T-helper 22 cell (primary cell): ENCODE data around the gene RAB33A.
"Not testable (repeated sequence)": the region's sequence is repeated elsewhere in the genome, so short reads cannot be mapped to it uniquely, and the experiment has no call there.

Source experiments
- DNase-seq: peaks from one replicate; pipeline ENCODE4 v3.0.0-alpha.2; 2020; ENCODE audit warnings: low read depth

The RAB33A gene

DNA sequence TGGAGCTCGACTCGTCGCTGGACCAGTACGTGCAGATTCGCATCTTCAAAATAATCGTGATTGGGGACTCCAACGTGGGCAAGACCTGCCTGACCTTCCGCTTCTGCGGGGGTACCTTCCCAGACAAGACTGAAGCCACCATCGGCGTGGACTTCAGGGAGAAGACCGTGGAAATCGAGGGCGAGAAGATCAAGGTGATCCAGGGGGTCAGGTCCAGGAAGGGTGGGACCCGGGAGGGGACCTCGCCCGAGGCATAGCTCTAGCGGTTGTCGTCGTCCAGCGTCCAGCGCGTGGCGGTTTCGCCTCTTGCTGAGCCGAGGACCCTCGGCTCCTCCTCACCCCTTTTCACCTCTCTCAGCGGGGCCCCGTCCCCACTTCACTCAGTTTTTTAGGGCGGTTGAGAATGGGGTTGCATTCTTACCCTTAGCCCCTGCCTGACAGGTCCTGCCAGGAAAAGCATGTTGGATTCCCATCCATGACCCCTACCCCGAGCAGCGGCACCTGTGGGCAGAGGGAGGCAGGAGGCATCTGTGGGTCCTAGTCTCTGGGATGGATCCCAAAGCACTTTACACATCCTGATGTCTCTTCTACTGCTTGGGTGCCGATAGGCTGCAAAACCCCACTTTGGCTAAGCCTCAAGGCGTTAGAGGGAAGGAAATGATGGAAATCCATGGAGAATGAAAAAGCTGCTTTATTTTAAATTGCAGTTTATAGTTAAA, 524 bp downstream of the RAB33A start:
- no peak for DNase-seq

DNA sequence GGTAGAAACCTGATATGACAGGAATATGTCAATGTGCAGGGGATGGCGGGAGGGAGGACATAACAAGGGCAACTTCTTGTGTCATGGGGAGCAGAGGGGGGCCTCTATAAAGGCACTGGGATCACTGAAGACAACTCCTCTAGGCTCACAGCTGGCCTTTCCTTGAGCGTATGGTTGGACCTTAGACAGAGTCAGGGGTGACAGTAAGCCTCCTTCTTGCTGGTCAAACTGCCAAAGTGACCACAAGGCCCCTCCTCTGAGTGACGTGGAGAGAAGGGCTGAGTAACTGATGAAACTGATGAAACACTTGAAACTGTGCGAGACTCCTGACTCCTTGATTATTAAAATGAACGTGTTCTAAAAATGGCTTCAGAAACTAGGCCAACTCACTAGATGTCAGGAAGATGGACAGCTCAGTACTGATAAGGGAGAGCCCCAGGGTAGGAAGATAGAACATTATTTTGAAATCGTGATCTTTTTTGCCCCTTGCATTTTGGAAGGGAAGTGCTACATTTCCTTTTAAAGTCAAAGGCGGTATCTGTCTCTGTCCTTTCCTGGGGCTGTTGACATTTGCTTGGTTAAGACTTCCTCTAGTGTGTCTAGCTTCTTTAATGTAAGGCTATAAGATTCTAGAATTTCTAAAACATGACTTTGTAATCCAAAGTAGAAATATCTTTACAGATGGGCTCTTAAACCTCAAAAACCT, 1.6 kb downstream of the RAB33A start:
- no peak for DNase-seq

DNA sequence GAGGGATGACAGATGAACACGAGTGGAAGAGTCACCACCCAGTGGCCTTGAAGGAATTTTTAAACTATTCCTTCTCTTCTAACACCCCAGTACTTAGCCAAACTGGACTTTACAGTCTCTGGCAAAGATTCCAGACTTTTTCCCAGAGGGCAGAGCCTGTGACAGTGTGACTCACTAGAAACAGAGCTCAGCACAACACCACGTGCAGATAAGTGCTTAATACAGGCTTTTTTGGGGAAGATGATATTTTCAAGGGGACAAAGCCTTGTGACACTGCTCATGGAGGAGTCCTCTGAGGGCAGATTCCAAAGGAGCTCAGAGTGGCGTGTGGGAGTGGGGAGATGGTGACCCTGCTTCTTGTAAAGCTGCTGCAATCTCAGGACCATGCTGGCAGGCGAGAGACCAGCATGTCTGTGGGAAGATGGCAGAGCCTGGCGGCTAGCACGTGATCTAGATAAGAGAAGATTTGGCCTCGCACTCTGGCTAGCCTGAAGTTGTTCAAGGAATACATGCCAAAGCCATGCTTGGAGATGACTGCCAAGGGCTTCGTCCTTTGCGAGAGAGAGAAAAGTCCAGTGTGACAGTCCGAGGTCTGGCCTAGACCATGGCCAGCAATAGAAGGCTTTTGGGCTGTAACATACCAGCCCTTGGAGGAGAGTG, 2.4 kb downstream of the RAB33A start:
- DNase-seq, result no peak

DNA sequence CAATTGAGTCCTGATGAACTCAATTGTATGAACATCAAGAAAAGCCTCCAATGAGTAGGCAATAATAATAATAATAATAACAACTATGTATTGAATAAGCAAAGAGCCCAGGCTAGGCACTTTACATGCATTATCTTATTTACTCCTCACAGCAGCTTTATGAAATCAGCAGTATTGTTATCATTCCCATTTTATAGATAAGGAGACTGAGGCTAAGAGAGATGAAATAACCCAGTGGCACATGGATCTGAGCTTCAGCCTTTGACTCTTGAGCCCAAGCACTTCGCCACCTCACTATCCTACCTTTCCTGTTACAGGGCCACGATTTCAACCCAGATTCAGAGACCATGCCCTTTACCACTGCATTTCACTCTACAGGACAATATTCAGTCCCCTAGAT, 3.2 kb downstream of the RAB33A start:
- no peak for DNase-seq

DNA sequence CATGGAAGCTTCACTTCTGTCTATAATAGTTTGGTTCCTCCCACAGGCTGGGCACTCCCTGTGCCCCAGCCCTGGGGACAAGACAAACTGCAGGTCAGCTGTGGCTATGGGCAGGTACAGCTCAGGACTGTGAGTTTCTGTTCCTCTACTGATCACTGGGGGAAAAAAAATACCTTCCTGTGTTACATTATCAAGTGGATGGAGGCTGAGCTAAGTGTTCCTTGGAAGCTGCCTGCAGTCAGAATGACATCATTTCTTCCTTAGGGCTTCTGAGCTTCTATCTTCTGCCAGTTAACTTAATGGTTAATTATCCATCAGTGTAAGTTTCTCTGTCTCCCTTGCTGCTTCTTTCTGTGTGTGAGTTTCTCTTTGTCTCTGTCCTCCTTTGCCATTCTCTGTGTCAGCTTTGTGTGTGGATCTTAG, 4.6 kb downstream of the RAB33A start:
- no peak for DNase-seq

DNA sequence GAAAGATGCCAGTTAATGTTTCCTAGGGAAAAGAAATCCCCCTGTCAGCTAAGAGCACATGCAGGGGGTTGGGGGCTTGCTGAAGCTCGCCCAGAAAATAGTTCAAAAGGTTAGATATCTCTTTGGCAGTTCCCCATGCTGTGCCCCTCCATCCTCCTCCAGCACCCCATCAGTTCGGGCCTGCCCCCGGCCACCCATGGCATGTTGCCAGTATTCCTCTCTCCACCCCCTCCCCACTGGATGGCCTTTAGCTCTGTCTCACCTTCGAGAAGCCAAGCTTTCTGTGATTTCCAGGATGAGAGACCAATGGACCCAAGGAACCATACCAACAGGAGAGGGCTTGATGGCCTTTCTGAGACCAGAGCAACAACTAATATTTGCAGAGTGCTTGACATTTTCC, 5.2 kb downstream of the RAB33A start:
- no peak for DNase-seq

DNA sequence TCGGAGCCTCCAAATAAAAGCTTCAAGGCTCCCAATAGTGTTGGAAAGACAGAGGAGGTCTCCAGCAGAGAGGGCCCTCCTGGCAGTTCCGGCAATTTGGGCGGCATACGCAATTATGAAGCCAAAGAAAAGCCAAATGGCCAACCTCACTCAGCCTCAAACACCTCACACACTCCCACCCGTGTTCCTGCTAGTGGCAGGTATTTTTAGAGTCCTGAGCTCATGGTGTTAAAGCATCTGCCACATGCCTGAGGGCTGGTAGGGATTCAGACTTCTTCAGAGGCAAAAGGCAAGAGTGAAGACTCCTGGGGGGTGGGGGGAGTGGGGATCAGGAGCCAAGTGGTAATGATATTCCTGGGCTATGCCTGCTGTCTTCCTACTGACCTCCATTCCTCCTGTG, 7.4 kb downstream of the RAB33A start:
- DNase-seq, result no peak

DNA sequence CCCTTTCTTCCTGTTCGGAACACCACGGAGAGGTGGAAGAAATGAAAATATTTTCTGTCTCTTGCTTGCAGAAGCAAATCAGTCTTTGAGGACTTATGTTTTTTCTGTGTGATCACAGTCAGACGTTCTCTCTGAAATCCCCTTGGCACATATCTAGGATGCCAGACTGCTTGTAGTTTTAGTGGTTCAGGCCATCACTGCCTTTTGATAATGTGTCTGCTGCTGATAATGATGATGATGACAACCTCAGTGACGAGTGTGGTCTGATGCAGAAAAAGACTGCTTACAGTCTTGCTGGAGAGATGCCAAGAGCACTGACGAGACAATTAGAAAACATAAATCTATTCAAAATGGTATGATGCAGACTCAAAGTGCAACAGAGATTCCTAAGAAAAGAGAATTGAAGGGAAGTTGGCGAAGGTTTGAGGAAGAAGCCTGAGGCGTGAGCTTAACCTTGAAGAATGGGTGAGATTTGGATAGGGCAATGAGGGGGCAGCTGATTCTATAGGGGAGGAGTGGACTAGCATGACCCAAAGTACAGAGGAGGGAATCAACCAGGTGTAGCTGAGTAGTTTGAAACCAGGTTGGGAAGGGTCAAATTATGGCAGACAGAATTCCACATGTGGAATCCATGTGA, 7.9 kb downstream of the RAB33A start:
- no peak for DNase-seq

DNA sequence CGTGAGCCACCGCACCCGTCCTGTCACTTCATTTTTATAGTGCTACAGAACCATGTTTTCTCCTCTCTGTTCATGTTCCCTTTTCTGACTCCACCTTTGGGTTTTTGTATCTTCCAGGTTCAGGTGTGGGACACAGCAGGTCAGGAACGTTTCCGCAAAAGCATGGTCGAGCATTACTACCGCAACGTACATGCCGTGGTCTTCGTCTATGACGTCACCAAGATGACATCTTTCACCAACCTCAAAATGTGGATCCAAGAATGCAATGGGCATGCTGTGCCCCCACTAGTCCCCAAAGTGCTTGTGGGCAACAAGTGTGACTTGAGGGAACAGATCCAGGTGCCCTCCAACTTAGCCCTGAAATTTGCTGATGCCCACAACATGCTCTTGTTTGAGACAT, 12.4 kb downstream of the RAB33A start:
- DNase-seq, result no peak

DNA sequence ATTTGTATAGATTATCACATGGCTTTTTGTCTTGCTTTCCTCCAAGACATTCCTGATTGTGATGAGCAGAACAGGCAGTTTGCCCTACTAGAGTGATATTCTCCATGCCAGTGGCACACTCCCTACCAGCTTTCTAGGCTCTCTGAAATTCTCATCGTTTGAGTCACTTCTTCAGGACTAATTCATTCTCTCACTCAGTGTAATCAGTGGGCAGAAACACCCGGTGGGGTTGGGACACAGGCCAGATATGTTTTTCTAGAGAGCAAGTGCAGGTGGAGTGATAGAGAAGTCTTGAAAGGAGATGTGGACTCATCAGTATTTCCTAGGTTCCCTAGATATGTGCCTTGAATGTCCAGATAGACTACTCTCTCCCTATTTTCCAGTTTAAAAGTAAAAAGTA, 13.1 kb downstream of the RAB33A start:
- DNase-seq, result no peak

DNA sequence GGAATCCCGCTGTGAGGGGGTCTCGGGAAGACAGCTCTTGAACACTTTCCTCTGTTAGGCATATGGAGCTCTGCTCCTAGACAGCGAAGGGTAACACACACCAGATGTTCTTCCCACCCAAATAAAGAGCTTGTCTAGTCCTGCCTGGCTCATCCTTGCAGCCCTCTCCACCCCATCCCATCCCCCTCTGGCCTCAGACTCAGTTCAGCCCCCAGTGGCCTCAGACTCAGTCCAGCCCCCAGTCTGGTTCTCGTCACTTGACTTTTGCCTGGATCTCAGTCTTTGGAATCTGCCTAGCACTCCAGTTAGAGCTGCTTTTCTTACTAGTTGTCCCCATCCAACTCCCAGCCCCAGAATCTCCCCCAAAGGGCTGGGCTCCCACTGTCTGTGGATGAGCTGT, 14.9 kb downstream of the RAB33A start:
- no peak for DNase-seq

DNA sequence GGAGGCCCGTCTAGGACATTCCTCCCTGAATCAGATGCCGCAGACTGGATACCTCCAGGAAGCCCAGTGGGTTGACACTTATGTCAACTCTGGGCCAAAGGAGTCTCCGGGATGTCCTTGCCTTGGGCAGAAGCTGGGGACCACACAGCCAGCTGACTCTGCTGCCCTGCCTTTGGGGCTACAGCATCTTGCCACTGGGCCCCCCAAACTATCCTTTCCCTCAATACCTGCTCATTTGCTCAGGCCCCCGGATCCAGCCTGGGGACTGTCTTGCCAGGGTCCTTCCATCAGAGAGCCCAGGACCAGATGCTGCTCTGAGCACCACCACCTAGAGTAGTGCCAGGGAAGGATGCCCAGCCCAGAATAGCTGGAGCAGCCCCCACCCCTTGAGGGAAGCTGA, 19.0 kb downstream of the RAB33A start:
- no peak for DNase-seq

DNA sequence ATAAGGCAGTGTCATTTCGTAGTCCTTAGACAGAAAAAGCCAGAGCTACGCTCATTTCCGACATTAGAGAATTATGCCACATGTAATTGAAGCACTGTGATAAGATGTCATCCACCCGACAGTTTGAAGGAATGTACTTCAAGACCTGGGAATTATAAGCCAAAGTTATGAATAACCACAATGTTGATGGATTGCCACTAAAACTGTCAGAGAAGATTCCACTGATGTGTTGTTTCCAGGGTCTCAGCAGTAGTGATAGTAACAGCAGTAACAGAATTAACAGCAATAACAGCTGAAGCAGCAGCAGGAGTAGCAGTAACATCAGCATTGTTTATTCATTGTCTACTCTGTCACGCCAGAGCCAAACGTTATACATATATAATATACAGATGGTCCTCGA, 24.7 kb downstream of the RAB33A start:
- DNase-seq, result no peak

DNA sequence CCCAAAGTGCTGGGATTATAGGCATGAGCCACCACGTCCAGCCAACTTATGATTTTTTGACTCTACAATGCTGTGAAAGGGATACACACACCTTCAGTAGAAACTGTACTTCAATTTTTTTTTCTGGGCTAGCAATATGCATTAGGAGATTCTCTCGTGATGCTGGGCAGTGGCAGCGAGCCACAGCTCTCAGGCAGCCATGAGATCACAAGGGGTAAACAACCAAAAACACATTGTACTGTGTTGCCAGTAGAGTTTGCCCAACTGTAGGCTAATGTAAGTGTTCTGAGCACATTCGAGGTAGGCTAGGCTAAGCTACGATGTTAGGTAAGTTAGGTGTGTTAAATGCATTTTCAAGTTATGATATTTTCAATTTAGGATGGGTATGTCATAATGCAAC, 25.7 kb downstream of the RAB33A start:
- no peak for DNase-seq

DNA sequence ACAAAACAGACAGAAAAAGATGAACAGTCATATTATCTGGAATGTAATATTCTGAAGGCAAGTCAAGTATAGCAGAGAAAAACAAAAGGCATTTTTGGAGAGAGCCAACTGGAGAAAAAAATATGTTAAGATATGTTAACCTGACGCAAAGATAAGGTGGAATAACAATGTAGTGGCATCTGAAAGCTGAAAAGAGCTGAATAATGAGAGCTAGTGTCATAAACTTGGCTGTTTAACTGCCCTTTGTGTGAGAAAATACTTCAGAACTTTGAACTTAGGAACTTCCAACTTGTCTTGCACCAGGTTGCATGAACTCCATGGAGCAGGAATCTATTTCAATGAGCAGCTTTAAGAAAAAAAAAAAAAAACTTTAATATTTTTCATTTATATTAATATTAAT, 32.9 kb downstream of the RAB33A start:
- no peak for DNase-seq

DNA sequence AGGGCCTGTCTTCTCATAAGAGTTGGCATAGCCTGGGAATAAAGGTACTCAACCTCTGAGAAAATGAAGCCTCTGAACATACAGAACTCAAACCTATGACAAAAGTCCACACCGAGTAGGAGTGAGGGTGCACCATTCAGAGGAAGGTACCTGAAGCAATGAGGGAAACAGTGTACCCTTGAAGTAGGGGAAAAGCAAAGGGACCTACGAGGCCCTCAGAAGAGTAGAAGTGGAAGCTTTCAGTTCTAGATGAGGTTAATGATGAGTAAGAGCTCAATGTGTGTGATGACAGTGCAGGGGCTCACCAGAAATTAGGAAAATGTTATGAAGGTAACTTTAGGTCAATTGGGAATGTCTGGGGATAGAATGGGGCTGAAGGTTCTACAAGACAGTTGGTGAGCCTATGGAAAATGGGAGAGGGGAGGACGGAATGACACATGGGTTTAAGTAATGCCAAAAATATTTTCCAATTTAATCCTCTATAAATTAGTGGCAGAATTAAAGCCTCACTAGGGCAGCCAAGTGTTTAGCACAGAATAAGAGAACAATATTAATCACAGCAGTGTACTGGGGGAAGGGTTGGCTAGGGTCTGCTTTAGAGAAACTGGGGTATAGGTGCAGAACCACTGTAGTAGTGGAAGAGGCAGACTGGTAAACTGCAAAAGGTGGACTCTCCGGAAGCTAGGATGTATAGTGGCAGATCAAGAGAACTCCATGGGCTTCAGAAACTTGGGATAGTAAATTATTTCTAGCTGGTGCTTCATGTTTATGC, 39.8 kb downstream of the RAB33A start:
- DNase-seq, result no peak

DNA sequence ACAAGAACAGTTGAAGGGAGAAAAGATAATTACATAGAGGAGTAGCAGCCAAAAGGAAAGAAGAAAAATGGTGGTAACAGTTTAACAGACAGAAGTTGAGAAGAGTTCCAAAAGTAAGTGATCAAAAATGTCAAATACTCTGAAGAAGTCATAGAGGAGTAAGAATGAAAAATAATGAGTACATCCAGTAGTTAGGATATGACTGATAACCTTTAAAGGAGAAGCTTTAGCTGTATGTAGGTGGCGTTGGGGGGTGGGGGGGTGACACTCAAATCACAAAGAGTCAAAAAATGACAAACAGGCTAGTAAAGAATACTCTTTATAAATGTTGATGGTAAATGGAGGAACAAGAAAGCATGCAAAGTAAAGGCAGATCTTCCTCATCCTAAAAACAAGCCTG, 40.6 kb downstream of the RAB33A start:
- no peak for DNase-seq

DNA sequence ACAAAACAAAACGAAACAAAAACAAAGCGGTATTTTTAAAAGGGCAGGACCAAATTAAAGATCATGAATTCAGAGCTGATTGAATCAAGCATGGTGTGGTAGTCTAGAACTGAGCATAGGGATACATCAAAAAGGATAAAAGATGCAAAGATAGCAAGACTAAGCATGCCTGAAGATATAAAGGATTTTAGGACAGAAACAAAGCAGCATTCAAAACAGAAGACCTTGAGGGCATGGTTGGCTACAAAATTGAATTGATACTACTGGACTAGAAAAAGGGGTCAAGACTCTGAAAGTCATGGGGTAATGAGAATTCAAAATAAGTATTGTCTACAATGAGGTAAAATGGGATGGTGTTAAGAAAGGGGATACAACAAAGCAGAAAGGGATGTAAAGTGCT, 41.6 kb downstream of the RAB33A start:
- no peak for DNase-seq

DNA sequence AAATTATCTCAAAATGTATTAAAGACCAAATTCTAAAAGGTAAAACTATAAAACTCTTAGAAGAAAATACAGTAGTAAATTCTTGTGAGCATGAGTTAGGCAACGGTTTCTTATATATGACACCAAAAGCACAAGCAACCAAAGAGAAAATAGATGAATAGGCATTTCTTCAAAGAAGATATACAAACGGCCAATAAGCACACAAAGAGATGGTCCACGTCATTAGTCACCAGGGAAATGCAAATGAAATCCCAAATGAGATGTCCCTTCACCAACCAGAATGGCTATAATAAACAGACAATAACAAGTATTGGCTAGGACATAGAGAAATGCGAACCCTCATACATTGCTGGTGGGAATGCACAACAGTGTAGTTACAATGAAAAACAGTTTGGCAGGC, 44.6 kb downstream of the RAB33A start:
- no peak for DNase-seq

DNA sequence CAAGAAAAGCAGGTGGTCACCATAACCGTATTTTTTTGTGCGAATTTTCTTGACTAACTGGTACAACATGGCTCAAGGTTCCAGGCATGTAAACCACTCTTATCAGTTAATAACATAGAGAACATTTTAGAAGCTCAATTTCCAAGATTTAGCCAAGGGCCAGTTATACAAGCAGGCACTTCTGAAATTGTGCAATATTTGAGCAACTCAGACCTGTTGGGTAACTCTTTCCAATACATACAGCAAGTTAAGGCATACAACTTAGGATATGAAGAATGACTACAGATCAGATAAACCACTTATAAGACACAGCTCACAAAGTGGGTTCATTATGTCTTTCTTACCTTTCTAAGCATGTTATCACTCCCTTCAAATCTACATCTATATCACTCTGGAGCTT, 53.0 kb downstream of the RAB33A start:
- no peak for DNase-seq

DNA sequence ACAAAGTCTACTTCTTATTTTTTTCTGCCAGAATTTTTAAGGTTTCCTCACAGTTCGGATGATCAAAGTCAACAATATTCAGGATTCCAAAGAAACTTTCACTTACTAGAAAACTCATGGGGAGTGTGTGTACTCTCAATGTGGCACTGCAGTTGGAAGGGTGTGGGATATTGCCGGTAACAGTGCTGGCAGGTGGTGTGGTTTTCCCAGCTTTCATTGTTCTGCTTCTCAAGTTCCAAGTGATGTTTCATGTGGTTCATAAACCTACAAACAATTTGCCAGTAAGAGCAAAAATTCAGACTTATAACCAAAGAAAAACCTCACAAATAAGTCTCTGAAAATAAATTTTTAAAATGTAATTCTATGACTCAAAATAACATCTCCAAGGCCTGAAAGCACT, 57.1 kb downstream of the RAB33A start:
- no peak for DNase-seq

DNA sequence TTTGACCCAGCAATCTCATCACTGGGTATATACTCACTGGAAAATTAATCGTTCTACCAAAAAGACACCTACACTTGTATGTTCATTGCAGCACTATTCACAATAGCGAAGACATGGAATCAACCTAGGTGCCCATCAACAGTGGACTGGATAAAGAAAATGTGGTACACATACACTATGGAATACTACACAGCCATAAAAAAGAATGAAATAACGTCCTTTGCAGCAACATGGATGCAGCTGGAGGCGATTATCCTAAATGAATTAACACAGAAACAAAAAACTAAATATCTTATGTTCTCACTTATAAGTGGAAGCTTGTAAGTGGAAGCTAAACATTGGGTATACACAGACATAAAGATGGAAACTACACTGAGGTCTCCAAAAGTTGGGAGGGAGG, 59.4 kb downstream of the RAB33A start:
- DNase-seq, result not testable (repeated sequence)
